ENCODE results near the gene CR2.
"Not testable (repeated sequence)": the region's sequence is repeated elsewhere in the genome, so short reads cannot be mapped to it uniquely, and the experiment has no call there.

DNA sequence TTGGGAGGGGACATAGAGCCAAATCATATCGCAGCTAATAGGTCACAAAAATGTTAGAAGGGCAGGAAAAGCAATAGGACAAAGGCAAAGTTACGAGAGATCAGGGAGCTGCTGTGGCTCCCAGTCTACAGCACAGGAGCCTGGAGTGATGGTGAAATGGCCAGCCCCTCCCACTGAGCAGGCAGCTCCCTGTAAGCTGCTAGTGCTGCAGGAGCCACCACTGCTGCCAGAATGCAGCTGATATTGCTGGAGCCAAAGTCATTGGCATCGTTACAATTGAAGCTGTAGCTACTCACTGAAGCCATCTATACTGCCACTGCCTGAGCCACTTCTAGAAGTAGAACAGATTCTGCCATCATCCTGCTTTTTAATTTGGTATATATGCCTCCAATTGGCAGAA, 71.1 kb downstream of the CR2 start:
- TF ChIP-seq, protein P1, sequence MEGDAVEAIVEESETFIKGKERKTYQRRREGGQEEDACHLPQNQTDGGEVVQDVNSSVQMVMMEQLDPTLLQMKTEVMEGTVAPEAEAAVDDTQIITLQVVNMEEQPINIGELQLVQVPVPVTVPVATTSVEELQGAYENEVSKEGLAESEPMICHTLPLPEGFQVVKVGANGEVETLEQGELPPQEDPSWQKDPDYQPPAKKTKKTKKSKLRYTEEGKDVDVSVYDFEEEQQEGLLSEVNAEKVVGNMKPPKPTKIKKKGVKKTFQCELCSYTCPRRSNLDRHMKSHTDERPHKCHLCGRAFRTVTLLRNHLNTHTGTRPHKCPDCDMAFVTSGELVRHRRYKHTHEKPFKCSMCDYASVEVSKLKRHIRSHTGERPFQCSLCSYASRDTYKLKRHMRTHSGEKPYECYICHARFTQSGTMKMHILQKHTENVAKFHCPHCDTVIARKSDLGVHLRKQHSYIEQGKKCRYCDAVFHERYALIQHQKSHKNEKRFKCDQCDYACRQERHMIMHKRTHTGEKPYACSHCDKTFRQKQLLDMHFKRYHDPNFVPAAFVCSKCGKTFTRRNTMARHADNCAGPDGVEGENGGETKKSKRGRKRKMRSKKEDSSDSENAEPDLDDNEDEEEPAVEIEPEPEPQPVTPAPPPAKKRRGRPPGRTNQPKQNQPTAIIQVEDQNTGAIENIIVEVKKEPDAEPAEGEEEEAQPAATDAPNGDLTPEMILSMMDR (IDR thresholded peaks at IDR 0.05; ENCODE audit: poor library complexity, severe bottlenecking): not testable (repeated sequence)
- TF ChIP-seq EZH2 (IDR thresholded peaks at IDR 0.05; ENCODE audit: borderline replicate concordance, insufficient read depth, low read length, poor library complexity, severe bottlenecking): not testable (repeated sequence)
- TF ChIP-seq, protein P2, sequence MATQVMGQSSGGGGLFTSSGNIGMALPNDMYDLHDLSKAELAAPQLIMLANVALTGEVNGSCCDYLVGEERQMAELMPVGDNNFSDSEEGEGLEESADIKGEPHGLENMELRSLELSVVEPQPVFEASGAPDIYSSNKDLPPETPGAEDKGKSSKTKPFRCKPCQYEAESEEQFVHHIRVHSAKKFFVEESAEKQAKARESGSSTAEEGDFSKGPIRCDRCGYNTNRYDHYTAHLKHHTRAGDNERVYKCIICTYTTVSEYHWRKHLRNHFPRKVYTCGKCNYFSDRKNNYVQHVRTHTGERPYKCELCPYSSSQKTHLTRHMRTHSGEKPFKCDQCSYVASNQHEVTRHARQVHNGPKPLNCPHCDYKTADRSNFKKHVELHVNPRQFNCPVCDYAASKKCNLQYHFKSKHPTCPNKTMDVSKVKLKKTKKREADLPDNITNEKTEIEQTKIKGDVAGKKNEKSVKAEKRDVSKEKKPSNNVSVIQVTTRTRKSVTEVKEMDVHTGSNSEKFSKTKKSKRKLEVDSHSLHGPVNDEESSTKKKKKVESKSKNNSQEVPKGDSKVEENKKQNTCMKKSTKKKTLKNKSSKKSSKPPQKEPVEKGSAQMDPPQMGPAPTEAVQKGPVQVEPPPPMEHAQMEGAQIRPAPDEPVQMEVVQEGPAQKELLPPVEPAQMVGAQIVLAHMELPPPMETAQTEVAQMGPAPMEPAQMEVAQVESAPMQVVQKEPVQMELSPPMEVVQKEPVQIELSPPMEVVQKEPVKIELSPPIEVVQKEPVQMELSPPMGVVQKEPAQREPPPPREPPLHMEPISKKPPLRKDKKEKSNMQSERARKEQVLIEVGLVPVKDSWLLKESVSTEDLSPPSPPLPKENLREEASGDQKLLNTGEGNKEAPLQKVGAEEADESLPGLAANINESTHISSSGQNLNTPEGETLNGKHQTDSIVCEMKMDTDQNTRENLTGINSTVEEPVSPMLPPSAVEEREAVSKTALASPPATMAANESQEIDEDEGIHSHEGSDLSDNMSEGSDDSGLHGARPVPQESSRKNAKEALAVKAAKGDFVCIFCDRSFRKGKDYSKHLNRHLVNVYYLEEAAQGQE (IDR thresholded peaks at IDR 0.05; ENCODE audit: borderline replicate concordance): not testable (repeated sequence)

Measured in neural cell (in vitro differentiated cells).